ENCODE measurements around the gene ZNF407.
A peak's percentile ranks its signal among the peaks of the same experiment; 100 is the strongest.

The ZNF407 gene

DNA sequence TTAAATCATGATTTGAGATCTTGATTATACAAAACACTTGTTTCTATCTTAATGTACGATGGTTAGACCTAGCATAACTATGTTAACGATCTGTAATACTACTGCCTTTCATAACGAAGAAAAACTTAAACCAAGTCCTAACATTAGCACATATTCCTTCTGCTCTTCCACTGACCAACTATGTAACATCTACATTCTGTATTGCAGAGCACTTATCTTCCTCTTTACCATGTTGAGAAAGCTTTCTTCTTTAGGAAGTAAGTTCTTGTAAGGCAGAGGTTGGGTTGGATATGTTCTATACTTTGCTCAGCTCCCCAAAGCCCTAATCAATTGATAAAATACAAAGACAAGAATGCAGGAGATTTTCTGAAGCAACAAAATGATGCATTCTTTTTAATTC lies 7.9 kb upstream of the ZNF407 start:
- DNase-seq: no peak

DNA sequence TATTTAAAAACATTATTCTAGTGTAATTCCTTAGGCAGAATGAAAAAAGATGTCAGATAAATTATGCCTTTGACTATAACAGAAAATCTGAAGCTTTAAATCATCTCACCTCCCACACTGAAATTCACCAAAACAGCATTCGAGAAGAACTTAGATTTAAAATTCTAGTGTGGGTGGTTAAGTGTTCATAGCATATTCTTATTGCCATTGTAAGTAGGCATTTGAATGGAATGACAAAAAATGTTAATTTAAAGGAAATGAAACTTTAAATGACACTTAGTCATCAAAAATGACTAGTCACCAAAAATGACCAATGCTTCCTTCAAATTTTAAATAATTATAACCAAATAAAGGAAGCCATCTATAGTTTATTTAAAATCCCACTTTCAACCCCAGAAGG lies 7.0 kb upstream of the ZNF407 start:
- DNase-seq: no peak

DNA sequence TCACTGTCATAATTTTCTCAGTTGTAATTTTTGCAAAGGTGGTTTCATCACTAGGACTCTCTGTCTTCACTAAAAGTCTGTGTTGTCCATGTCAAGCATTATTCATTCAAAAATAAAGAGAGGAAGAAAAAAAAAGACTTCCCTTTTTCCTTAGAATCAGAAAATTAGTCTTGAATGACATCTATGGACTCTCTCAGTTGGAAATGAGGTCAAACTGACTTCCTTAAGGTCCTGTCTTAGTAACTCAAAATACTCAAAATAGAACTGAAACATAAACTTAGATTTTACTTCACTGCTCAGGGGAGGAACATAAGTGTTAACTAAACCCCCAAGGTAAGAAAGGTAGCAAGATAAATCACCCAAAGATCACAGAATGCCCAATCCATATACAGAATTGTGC lies 2.2 kb upstream of the ZNF407 start:
- DNase-seq: no peak

DNA sequence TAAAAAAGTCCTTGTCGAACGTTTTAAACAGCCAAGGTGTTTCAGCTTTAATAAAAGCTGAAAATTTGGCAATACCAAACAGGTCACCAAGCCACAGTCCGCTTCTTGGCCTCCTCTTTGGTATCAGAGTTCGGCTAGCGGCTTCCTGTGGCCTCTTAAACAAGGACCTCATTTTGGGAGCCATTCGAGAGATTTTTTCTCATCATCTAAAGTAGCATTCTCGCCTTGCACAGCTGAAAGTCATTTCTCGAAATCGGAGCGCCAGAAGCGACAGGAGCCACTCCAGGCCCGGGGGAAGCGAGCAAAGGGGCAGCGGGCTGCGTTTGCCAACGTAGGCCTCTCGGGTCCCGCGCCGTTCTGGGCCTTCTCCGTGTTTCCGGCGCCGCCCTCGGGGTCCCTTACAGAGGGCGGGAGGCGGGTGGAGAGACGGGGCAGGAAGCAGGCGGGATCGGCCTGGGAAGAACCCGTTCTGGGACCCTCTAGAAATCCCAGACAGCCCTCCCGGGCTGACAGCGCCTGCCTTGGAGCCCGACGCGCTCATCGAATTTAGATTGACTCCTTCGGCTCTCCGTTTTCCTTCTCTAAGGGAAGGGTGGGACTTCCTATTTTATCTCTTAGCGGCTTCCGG lies 522 bp upstream of the ZNF407 start:
- DNase-seq: no peak

DNA sequence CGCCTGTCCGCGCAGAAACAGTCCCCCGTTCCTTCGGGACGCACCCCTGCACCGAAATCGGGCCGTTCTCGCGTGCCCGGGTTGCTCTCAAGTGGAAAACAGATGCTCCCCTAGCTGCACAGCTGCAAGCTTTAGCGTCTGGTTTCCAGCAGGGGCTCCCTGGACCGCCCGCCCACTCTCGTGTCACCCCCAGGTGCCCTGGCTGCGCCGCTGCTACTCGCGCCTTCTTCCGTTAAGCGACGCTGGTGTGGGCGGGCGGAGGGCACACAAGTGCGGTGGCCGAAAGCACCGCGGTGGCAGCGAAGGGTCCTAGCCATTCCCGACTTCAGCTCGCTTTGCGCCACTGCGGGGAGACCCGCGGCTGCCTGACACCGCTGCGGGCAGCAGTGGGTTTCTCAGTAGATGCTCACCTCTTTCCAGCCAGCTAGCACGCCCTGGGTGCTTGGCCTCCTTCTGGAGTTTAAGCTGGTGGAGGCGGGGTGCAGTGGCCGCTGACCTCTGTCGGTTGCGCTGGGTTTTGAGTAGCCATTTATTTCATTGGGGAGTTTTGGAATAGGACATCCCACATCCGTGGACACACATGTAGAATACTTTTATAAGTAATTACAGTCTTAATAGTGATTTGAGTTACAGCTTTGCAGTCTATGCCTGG lies 806 bp downstream of the ZNF407 start:
- peak; percentile 82 for DNase-seq

DNA sequence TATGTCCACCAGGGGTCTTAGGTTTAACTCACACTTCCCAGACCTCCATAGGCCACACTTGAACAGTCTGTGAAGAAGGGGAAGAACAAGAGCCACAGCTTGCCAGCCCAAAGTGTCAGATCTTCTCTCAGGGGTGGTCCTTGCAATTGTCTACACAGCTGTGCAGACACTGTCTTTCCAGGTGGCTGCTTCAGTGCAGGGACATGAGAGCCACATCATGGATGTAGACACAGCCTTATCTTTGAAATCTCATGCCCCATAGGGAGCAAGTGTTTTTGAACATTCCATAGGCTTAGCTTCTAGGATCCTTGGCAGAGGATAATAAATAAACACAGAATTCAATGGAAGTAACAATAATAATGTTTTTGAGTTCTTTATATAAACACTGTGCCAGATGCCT lies 6.7 kb downstream of the ZNF407 start:
- no peak for DNase-seq

DNA sequence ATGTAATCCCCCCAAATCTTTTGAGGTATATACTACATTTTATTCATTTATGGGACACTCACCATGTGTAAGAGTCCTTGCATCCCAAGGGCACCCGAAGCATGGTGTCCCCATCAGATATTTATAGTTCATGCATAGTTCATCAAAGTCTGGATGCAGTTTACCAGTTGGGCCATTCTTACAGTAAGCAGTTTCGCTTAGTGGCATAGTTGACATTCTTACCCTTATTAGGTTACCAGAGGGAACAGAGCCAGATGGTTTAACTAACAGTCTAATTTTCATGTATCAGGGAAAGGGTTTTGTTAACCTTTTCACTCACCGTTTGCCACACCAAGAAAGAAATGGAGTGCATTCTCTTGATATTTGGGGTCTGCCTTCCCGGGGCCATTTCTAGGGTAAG lies 7.1 kb downstream of the ZNF407 start:
- no peak for DNase-seq

DNA sequence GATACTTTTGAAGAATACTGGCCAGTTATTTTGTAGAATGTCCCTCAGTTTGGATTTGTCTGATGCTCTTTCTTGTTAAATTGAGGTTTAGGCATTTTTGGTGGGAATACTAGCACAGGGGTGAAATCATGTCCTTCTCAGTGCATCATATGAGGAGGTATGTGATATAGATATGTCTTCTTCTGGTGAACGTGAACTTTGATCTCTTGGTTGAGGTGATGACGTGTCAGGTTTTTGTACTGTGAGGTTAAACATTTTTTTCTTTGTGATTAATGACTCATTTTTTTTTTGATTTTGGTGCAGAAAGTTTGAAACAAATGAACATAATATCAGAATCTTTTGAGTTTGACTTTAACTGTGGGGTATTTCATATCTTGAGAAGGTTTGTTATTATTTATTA lies 11.0 kb downstream of the ZNF407 start:
- DNase-seq: no peak

DNA sequence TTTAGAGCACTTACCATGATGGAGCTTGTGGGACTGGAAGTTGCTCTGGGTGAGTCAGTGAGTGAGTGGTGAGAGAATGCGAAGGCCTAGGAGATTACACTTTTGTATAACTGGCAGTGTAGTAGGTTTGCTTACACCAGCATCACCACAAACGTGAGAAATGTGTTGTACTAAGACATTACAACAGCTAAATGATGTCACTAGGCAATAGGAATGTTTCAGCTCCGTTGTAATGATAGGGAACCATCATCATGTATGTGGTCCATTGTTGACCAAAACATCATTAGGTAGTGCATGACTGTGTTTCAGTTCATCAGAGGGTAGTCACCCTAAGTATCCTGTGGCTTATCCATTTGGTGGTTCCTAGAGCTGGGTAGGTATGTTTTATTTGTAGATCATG lies 11.9 kb downstream of the ZNF407 start:
- no peak for DNase-seq

DNA sequence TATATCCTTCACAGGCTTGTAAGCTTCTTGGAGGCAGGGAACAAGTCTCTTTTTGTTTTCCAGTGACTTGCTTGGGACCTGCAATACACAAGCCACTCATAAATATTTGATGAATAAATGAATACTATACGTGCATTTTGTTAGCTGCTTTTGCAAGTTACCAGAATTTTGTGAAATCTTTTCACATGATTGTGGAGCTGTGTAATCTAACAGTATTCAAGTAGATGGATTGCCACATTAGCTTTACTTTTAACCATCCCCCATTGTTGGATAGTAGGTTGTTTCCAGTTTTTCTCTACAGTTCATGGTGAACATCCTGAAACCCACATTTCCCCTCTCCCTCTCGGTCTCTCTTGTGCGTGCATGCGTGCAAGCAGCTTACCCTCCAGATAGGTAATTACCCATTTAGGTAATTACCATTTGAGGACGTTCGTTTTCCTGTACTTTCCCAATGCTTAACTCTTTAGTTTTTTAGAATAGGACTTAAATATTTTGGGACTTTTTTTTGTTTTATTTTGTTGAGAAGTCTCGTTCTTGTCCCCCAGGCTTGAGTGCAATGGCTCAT lies 12.5 kb downstream of the ZNF407 start:
- no peak for DNase-seq

DNA sequence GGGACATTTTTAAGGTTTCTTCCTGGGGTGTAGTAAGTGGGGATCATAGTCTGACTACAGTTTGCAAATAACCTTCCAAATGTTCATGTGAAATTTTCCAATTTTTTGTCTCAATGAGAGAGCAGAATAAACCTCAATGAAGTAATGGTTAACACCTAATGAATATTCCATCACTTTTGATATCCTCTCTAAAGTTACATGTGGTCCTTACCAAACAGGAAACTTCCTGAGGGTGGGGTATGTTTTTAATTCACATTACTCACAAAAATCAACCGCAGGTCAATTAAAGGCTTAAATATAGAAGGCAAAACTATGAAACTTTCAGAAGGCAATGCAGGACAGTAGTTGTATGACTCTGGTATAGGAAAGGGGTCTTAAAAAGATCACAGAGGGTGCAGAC lies 13.2 kb downstream of the ZNF407 start:
- DNase-seq: no peak

DNA sequence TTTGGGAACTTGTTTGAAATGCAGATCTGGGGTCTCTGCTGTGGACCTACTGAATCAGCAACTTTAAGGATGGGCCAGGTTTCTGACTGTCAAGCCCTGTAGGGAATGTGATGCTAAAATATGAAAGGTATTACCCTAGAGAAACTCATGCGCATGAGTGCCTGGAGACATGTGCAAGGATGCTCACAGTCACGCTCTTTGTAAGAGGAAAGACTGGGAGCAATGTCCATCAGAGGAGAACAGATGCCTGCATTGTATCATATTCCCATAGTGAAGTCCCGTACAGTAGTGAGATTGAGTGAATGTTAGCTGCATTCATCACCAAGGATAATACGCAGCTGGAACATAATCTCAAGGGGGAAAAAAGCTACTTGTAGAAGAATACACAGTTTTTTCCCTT lies 14.1 kb downstream of the ZNF407 start:
- DNase-seq: no peak

DNA sequence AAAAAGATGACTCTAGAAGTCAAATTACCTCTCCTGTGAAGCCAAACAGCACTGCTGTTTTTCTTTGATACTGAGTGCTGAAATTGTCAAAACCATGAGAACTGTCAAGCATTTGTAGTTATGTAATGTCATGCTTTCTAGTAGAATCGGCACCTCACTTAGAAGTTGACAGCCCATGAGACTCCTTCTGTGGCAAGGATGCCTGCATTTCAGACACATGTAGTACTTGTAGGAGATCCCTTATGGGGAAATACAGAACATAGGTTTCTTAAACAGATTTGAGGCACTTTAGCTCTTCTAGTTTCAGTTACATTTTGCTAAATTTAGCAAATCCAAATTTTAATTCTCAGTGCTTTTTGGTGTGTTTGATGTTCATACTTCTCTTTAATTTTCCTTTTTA lies 15.7 kb downstream of the ZNF407 start:
- DNase-seq: no peak

DNA sequence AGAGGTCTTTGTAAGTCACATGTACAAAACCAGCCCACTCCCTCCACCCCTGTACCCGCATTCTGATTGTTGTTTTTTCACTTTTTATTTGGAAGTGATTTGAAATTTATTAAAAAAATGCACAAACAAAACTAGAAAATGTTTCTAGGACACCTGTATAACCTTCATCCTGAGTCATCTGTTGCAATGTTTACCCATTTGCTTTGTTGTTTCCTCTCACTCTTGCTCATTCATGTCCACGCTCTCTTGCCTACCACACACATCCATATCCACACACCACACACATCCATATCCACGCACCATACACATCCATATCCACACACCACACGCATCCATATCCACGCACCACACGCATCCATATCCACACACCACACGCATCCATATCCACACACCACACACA lies 18.8 kb downstream of the ZNF407 start:
- DNase-seq: no peak

DNA sequence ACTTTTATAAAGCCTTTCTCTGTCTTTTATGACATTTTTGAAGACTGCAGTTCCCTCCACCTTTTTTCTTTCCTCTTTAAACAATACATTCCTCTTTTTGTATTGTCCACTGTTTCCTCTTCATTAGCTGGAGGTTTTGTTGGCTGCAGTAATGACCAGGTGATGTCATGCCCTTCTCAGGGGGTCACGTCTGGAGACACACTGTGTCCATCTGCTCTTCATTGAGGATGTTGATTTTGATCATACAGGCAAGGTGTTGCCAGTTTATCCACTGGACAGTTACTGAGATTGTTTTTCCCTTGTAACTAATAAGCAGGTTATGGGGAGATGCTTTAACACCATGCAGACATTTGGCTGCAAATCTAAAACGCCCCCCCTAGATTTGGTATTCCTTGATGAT lies 19.8 kb downstream of the ZNF407 start:
- no peak for DNase-seq

DNA sequence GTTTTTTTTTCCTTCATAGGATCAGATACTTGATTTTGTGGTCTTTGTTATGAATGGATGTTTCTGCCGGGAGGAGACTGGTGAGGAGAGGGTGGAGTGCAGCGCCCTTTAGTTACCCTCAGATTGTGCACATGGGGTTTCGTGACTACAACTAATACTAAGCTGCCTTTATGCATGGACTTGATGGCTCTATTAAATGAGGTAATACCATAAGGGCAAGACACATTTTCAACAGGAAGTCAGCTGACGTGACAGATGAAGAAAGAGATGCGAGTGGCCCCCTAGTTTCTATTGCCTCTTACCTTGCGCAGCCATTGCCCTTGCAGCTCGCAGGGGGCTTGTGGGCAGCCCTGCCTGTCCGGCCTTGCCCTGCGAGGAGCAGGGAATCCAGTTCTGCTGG lies 24.4 kb downstream of the ZNF407 start:
- no peak for DNase-seq

DNA sequence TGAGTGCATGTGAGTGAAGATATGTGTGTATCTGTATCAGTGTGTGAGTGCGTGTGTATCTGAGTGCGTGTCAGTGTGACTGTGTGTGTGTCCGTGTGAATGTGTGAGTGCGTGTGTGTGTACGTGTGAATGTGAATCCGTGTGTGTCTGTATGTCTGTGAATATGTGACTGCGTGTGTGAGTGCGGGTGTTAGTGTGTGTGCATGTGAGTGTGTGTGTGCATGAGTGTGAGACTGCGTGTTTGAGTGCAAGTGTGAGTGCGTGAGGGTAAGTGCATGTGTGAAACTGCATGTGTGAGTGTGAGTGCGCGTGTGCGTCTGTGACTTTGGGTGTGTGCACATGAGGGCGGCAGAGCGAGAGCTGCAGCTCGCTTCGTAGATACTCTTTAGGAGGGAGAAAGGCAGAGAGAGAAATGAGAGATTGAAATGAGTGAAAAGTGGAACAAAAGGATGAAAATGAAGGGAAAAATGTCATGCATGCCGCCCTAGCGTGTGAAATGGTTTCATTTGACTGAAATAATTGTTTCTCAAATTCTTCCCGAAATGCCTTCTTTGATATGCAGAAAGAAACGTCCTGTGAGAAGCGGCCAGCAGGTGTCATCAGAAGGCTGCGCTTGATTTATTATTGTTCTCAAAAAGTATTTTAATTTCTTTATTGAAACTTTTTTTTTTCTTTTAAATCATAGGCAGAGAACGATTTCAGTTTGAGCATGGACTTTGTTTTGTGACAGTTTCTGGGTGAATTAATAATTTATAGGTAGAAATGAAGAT lies 25.6 kb downstream of the ZNF407 start:
- DNase-seq: no peak

DNA sequence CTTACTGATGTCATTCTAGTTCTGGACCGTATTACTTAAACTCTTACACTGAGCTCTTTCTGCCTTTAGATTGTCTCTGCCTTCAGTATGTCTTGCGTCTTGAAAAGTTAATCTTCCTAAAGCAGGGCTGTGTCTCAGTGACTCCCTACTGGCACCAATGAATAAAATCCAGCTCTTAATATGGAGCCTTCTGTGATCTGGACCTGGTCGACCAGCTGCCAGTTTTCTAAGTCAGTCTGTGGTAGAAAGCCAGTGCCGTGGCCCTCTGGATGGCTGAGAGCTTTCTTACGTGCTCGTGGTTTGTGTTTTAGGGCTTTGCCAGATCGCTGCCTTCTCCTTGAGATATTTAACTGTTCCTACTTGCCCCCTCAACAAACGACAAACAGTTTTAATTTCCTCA lies 26.8 kb downstream of the ZNF407 start:
- DNase-seq: no peak

DNA sequence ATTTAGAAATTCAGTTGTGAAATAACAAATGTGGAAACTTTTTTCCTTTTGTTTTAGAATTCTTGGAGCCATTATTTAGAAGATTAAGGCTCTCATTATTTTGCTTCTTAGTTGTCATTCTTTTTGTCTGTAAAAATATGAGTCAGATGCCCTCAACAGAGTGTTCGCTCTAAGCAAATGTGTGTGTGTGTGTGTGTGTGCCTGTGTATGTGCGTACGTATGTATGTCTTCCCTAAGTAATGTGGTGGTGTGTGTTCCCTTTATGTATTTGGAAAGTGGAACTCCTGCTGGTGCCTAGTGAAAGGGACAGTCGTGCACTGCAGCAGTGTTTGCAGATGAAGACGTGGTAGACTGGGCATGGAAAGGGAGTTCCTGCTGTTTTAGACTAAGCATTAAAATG lies 27.5 kb downstream of the ZNF407 start:
- DNase-seq: no peak

DNA sequence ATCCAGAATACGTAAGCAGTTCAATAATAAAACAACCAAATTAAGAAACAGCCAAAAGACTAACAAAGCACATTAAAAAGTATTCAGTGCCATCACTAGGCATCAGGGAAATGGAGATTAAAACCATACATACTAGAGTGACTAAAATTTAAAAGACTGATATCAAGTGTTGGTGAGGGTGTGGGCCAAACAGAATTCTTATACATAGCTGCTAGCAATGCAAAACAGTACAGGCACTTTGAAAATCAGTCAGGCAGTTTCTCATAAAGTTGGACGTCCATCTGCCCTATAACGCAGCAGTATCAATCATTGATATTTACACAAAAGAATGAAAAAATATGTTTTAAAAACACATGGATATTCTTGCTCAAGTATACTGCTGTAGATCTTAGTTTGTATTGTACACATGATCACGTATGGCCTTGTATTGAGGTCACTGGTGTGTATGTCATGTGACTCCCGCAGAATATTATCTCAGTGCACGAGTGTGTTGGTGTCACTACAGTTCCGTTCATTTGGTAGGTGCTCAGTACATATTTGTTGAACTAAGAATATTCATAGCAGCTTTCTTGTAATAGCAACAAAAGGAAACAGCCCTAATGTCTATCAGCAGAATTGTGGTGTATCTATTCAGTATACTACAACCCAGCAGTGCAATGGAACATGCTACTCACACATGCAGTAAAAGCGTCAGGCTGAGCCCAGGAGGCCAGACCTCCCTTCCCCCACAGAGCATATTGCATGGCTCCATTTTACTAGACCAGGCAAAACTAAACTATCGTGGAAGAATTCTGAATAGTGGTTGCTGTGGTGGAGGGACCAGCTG lies 28.6 kb downstream of the ZNF407 start:
- no peak for DNase-seq

DNA sequence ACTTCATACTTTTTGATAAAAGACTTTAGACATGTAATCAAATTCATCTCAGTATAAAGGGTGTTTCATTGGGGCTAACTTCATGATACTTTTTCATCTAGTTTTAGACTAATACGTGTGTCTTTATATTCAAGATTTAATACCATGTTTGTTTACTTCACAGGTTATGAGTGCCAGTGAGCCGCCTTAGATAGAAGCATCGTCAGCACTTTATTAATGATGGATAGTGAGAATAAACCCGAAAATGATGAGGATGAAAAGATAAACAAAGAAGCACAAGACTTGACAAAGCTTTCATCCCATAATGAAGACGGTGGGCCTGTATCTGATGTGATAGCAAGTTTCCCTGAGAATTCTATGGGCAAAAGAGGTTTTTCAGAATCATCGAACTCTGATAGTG lies 33.1 kb downstream of the ZNF407 start:
- DNase-seq: no peak

DNA sequence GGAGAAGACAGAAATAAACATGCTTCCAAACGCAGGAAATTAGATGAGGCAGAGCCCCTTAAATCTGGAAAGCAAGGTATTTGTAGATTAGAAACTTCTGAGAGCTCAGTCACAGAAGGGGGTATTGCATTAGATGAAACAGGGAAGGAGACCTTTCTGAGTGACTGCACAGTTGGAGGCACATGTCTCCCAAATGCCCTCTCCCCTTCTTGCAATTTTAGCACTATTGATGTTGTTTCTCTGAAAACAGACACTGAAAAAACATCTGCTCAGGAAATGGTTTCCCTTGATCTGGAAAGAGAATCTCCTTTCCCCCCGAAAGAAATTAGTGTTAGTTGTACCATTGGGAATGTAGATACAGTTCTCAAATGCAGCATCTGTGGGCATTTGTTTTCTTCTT lies 33.5 kb downstream of the ZNF407 start:
- no peak for DNase-seq
